Measurements from ENCODE around the gene TOR1AIP1. TPM values are rescaled to one million over a fixed set of nuclear protein-coding genes. Genes with fewer than 3 reads are reported as not detected.

TOR1AIP1 gene, protein sequence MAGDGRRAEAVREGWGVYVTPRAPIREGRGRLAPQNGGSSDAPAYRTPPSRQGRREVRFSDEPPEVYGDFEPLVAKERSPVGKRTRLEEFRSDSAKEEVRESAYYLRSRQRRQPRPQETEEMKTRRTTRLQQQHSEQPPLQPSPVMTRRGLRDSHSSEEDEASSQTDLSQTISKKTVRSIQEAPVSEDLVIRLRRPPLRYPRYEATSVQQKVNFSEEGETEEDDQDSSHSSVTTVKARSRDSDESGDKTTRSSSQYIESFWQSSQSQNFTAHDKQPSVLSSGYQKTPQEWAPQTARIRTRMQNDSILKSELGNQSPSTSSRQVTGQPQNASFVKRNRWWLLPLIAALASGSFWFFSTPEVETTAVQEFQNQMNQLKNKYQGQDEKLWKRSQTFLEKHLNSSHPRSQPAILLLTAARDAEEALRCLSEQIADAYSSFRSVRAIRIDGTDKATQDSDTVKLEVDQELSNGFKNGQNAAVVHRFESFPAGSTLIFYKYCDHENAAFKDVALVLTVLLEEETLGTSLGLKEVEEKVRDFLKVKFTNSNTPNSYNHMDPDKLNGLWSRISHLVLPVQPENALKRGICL
- total RNA-seq = 31.8 and 35.0 TPM in 2 replicates

DNA sequence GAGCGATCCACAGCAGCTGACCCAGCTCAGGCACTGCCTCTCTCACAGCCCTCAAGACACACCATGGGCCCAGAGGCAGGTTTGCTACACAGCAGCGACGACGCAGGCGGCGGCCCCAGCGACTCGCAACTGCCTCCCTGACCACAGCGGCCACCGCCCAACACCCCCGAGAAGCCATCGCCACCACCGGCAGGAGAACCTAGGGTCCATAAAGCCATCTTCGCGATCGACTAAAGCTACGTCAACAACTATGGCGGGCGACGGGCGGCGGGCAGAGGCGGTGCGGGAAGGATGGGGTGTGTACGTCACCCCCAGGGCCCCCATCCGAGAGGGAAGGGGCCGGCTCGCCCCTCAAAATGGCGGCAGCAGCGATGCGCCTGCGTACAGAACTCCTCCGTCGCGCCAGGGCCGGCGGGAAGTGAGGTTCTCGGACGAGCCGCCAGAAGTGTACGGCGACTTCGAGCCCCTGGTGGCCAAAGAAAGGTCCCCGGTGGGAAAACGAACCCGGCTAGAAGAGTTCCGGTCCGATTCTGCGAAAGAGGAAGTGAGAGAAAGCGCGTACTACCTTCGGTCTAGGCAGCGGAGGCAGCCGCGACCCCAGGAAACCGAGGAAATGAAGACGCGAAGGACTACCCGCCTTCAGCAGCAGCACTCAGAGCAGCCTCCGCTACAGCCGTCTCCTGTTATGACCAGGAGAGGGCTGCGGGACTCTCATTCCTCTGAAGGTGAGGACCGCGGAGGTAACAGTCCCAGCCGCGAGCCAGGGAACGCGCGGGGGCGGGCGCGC lies at the start of gene TOR1AIP1:
TOR1AIP1 (plus strand) TSS at position 33 of the 787 bp plus-strand sequence; CDS start at position 251, 218 bp downstream.

DNA sequence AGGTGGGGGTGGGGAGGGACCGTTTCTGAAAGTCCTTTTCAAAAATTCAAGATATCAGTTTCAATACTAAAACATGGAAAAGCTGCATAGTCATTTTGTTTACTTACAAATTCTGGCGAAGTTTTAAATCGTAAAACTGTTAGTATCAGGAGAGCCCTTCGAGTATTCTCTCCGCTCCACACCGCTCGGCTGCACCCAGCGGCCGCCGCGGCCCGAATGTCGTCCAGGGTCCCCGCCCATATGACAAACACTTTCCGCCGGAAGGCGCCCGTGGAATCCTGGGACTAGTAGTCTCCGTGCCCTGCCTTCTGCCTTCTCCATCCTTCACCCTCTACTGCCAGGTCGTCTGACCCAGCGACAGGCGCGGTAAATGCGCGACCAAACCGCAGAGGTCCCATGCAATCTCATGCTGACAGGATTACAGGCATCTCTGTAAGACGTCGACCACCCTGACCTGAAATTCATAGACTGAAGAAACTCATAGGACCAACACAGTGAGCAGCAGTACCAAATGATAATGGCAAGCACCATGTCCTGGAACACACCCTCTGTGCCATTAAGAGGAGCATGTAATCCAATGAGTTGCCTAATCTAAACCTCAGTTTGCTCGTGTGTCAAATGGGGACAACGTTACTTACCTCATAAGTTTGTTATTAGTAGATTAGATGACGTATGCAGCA lies 4.4 kb upstream of the TOR1AIP1 start, which contains the start of gene TOR1AIP2:
TOR1AIP2 (minus strand) TSS at position 218 of the 680 bp plus-strand sequence. CDS start 25,138 bp downstream, outside the sequence.

GRCh38 chr1:179954493-179955286 lies 72.6 kb downstream of the TOR1AIP1 start, which contains the start of gene CEP350:
Gene CEP350, plus strand, starts transcription at chr1:179954810. Its CDS starts 31,372 bp downstream, at chr1:179986182.

Other genes starting within 250 kb of the TOR1AIP1 start
- gene FAM163A, start 139.0 kb upstream of the TOR1AIP1 start, total RNA-seq = not detected in 2 replicates
- gene TOR1AIP2, start 4.5 kb upstream of the TOR1AIP1 start, total RNA-seq = 37.5 and 38.3 TPM in 2 replicates
- 13.1 and 20.4 TPM in 2 replicates for gene CEP350, start 72.5 kb downstream of the TOR1AIP1 start, total RNA-seq